Tibial nerve (tissue), 4 donors: ENCODE results near the gene B4GALNT1. TPM values are rescaled to one million over a fixed set of nuclear protein-coding genes. Genes with fewer than 3 reads are reported as not detected.
A peak's percentile ranks its signal among the peaks of the same experiment; 100 is the strongest.
"Not testable (repeated sequence)": the region's sequence is repeated elsewhere in the genome, so short reads cannot be mapped to it uniquely, and the experiment has no call there.

Source experiments
- DNase-seq, 2 donors: peaks; one replicate each; pipeline ENCODE4 v3.0.0-alpha.2; 2019; ENCODE audit warnings: low spot score in 2 of 2
- H3K27ac ChIP-seq, 4 donors: fragments of 200-600 bp; sonication (generic) in 3 of 4; one replicate each; pipeline ENCODE4 v1.5.1; 2017 to 2019; ENCODE audit warnings: mild to moderate bottlenecking in 1 of 4
- H3K27me3 ChIP-seq, 2 donors: fragments of 200-600 bp; sonication (generic) in 1 of 2; one replicate each; pipeline versions ENCODE4 v1.5.1 to v1.6.0; 2017 to 2019
- H3K36me3 ChIP-seq, 3 donors: fragments of 200-600 bp; sonication (generic); one replicate each; pipeline ENCODE4 v1.5.1; 2018 to 2019
- H3K4me1 ChIP-seq, 4 donors: fragments of 200-600 bp; sonication (generic) in 3 of 4; one replicate each; pipeline ENCODE4 v1.5.1; 2017 to 2019
- H3K4me3 ChIP-seq, 4 donors: fragments of 200-600 bp; sonication (generic) in 3 of 4; one replicate each; pipeline ENCODE4 v1.5.1; 2017 to 2019; ENCODE audit warnings: mild to moderate bottlenecking in 1 of 4, moderate library complexity in 1 of 4
- H3K9me3 ChIP-seq, 4 donors: fragments of 200-600 bp; sonication (generic) in 3 of 4; one replicate each; pipeline ENCODE4 v1.5.1; 2017 to 2019
- EP300 ChIP-seq, 2 donors: sonication (generic); formaldehyde crosslinking; IDR thresholded peaks; one replicate each; pipeline ENCODE4 v1.6.1; 2017; ENCODE audit warnings: antibody characterized with exemption in 2 of 2, mild to moderate bottlenecking in 1 of 2
- POLR2A ChIP-seq, 2 donors: fragments of 450-650 bp; IDR thresholded peaks; one replicate each; pipeline ENCODE4 v1.6.1; 2017; ENCODE audit warnings: antibody characterized with exemption in 2 of 2, mild to moderate bottlenecking in 2 of 2, moderate library complexity in 2 of 2
- WGBS, 2 donors: methylation state at CpG; one replicate each; pipeline ENCODE4 v1.1.5; 2018; 5-methylcytosine and 5-hydroxymethylcytosine counted together
- total RNA-seq, 4 donors: library from RNA; depleted of rRNA; stranded (reverse); fragments of >200 nt; gene quantifications; one replicate each; pipeline ENCODE4 v1.1.0, GENCODE V29; 2016
- TF ChIP-seq, protein P1 (sequence below), 5 experiments: fragments of 200-600 bp in 3 of 5; fragments of 450-650 bp in 2 of 5; sonication (generic) in 3 of 5; IDR thresholded peaks; one replicate each; pipeline ENCODE4 v1.5.1; 2016 to 2019; ENCODE audit warnings: antibody characterized with exemption in 5 of 5, mild to moderate bottlenecking in 3 of 5, moderate library complexity in 2 of 5

B4GALNT1 gene
- total RNA-seq, 4 donors from 2014 or later, result 14.5 to 43.8 (median 16.8) TPM

DNA sequence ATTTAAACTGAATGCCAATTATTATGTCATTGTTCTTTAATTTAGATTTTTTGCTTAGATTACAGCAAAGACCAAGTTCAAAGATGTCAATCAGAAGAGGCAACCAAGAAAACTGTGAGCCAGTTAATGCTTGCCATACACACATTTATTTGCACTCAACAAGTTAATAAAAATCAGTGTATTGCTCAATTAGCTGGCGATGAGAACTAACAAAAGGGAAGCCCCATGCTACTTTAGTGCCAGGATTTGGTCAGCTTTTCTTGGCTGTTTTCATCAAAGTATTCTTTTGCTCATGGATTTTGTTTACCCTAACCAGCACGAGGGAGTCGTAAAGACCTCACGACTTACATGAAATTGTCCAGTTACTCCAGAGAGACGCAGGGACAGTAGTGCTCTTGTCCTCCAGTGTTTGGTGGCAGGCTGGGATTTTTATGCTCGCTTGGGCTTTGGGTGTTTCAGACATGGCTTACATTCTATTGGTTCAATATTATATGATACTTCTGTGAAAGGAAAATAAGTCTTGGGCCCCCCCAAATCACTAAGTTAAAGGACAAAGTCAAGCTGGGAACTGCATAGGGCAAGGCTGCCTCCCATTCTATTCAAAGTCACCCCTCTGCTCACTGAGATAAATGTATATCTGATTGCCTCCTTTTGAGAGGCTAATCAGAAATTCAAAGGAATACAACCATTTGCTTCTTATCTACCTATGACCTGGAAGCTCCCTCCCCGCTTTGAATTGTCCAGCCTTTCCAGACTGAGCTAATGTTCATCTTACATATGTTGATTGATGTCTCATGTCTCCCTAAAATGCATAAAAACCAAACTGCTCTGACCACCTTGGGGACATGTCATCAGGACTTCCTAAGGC lies 7.4 kb upstream of the B4GALNT1 start:
- no peaks in the 10 kb centered on the region for H3K36me3 ChIP-seq
- H3K4me1 ChIP-seq, result no peaks in the 10 kb centered on the region
- TF ChIP-seq EP300 (IDR thresholded peaks at IDR 0.05) (no peak), POLR2A (IDR thresholded peaks at IDR 0.05) (no peak)
- TF ChIP-seq, protein P1, sequence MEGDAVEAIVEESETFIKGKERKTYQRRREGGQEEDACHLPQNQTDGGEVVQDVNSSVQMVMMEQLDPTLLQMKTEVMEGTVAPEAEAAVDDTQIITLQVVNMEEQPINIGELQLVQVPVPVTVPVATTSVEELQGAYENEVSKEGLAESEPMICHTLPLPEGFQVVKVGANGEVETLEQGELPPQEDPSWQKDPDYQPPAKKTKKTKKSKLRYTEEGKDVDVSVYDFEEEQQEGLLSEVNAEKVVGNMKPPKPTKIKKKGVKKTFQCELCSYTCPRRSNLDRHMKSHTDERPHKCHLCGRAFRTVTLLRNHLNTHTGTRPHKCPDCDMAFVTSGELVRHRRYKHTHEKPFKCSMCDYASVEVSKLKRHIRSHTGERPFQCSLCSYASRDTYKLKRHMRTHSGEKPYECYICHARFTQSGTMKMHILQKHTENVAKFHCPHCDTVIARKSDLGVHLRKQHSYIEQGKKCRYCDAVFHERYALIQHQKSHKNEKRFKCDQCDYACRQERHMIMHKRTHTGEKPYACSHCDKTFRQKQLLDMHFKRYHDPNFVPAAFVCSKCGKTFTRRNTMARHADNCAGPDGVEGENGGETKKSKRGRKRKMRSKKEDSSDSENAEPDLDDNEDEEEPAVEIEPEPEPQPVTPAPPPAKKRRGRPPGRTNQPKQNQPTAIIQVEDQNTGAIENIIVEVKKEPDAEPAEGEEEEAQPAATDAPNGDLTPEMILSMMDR (IDR thresholded peaks at IDR 0.05), result no peak
- H3K27ac ChIP-seq, result no peak overlapping the region
- no peaks in the 10 kb centered on the region for H3K27me3 ChIP-seq
- 29 to 43% methylated on average over 7 of the region's 7 CpGs for WGBS, 2 donors
- DNase-seq, result no peak
- H3K4me3 ChIP-seq, result no peak overlapping the region
- no peaks in the 10 kb centered on the region for H3K9me3 ChIP-seq

DNA sequence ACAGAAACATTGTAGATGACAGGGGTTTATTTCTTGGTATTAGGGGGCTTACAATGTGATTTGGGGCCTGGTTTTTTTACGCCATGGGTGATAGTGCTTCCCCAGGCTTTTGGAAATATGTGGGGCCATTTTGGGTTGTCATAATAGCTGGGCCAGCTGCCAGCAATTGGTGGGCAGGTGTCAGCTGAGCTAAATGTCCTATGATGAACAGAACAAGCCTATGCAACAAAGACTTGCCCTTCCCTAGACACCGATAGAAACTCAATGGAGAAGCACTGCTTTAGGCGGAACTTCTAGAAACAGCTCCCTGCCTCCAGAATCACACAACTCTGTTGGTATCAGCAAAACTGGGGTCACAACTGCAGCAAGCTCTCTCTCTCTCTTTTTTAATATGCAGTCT lies 5.1 kb upstream of the B4GALNT1 start:
- no peak overlapping the region for H3K4me3 ChIP-seq
- H3K27me3 ChIP-seq, result peaks cover 0 to 6% of the 10 kb centered on the region in 2 donors
- DNase-seq, result no peak
- TF ChIP-seq, protein P1 (IDR thresholded peaks at IDR 0.05), result no peak
- TF ChIP-seq POLR2A (IDR thresholded peaks at IDR 0.05) (no peak), EP300 (IDR thresholded peaks at IDR 0.05) (no peak)
- H3K9me3 ChIP-seq, result no peaks in the 10 kb centered on the region
- H3K4me1 ChIP-seq, result peaks cover 0 to 7% (median 5%) of the 10 kb centered on the region in 4 donors
- H3K36me3 ChIP-seq, result no peaks in the 10 kb centered on the region
- no peak overlapping the region for H3K27ac ChIP-seq
- 94 to 96% methylated on average over 3 of the region's 3 CpGs for WGBS, 2 donors

DNA sequence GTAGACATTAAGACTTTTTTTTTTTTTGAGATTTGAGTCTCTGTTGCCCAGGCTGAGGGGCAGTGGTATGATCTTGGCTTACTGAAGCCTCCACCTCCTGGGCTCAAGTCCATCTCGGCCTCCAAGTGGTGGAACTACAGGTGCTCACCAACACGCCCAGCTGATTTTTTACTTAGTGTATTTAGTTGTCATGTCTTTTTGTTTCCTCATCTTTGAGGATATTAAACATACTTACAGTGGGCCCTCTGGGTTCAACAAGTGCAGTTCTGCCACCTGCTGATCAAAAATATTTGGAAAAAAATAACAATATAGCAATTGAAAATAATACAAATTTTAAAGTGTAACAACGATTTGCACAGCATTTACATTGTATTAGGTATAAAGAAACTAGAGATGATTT lies 4.4 kb upstream of the B4GALNT1 start:
- Histone ChIP-seq H3K27ac (no peak overlapping the region), H3K27me3 (peaks cover 0 to 10% of the 10 kb centered on the region in 2 donors), H3K4me3 (no peak overlapping the region), H3K36me3 (no peaks in the 10 kb centered on the region), H3K9me3 (no peaks in the 10 kb centered on the region), H3K4me1 (peaks cover 0 to 12% (median 6%) of the 10 kb centered on the region in 4 donors)
- TF ChIP-seq, protein P1 (IDR thresholded peaks at IDR 0.05), result peak in 1 of 5 experiments; percentile 6
- no peak for TF ChIP-seq EP300 (IDR thresholded peaks at IDR 0.05)
- DNase-seq, result no peak
- 55 to 65% methylated on average over 3 of the region's 3 CpGs for WGBS, 2 donors

DNA sequence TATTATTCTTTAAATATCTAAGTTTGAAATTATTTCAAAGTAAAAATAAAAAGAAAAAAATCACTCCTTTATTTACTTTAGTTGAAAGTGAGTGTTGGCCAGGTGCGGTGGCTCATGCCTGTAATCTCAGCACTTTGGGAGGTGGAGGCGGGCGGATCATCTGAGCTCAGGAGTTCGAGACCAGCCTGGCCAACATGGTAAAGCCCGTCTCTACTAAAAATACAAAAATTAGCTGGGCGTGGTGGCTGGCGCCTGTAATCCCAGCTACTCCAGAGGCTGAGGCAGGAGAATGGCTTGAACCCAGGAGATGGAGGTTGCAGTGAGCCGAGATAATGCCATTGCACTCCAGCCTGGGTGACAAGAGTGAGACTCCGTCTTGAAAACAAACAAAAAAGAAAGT lies 3.7 kb upstream of the B4GALNT1 start:
- H3K4me3 ChIP-seq, H3K36me3 ChIP-seq, H3K27ac ChIP-seq, DNase-seq, H3K9me3 ChIP-seq: not testable (repeated sequence)
- Histone ChIP-seq H3K4me1 (peaks cover 0 to 19% (median 12%) of the 10 kb centered on the region in 4 donors), H3K27me3 (peaks cover 0 to 14% of the 10 kb centered on the region in 2 donors)
- 87 to 89% methylated on average over 9 of the region's 9 CpGs for WGBS, 2 donors

DNA sequence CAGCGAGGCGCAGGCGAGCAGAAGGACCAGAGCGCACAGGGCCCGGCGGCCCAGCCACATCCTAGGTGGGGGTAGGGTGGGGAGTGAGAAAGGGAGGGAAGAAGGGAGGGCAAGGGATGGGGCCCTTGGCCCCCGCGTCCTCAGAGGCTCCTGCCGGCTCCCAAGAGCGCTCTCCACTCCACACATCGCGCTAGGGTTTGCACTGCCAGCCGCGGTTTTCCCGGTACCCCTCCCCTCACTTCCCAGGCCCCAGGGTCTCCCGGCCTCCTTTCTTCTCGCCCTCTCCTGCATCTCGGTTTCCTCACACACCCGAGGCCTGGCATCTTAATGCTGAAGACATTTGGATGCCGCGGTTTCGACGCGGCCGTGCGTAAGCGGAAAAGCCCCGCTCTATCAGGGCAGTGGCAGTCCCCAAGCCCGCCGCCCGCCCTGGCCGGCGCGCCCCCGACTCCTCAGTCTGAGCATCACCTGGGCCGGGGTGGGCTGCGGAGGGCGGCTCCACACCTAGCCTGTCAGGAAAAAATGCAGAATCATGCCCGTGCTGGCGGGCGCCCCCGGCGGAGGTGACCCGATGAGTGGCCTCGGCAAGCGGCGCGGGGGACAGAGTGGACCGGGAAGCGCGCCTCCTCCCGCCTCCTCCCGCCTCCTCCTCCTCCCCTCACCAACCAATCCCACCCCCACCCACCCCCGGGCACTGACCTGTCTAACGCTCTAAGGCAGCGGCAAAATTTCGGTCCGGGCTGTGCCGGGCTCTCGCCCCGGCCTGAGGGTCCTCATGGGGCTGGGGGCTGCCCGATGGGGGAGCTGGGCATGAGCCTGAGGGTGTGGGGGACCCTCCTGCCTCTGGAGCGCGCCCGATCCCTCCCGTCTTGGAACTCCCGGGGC lies 686 bp downstream of the B4GALNT1 start:
- peaks cover 0 to 8% (median 0%) of the 10 kb centered on the region in 3 donors for H3K36me3 ChIP-seq
- peak overlapping the region; percentile 61 to 81 (median 65) for H3K4me3 ChIP-seq
- H3K27ac ChIP-seq, result peak overlapping the region; percentile 65 to 90 (median 81)
- no peaks in the 10 kb centered on the region for H3K9me3 ChIP-seq
- DNase-seq, result no peak
- H3K27me3 ChIP-seq, result peaks cover 0 to 22% of the 10 kb centered on the region in 2 donors
- 0 to 1% methylated on average over 30 to 32 of the region's 67 CpGs for WGBS, 2 donors
- peaks cover 0 to 34% (median 26%) of the 10 kb centered on the region in 4 donors for H3K4me1 ChIP-seq
- TF ChIP-seq, protein P1 (IDR thresholded peaks at IDR 0.05), result no peak
- no peak for TF ChIP-seq EP300 (IDR thresholded peaks at IDR 0.05)
- no peak for TF ChIP-seq POLR2A (IDR thresholded peaks at IDR 0.05)
